B cell (primary cell): Measurements from ENCODE around the gene GPI. TPM values are rescaled to one million over a fixed set of nuclear protein-coding genes. Genes with fewer than 3 reads are reported as not detected.

ENCODE experiments used
- ATAC-seq: fragments of 200-7000 bp; cut with Tn5 transposase; one replicate; pipeline ENCODE4 v1.10.0; 2021; ENCODE audit warnings: low read depth, mild to moderate bottlenecking, moderate number of reproducible peaks, moderate library complexity
- CTCF ChIA-PET: fragments of 350-600 bp; sonication (Branson Sonifier 250); formaldehyde crosslinking; loops from one replicate; lab custom pipeline; 2021; ENCODE audit warnings: antibody characterized with exemption, inconsistent platforms; lab: Charles Lee
- POLR2A ChIA-PET: fragments of 350-600 bp; sonication (Branson Sonifier 250); formaldehyde crosslinking; loops from one replicate; lab custom pipeline; 2021; ENCODE audit warnings: antibody characterized with exemption; lab: Charles Lee
- DNase-seq: peaks from one replicate; pipeline ENCODE4 v3.0.0; 2013
- H2AFZ ChIP-seq: 2 replicates; pipeline ENCODE4 v1.6.1; 2012; ENCODE audit warnings: mild to moderate bottlenecking, low read depth, low read length; ENCODE audit not compliant: insufficient read depth, poor library complexity, severe bottlenecking
- H3K27ac ChIP-seq, 2 donors: 1 replicate in 1 of 2; 2 replicates in 1 of 2; pipeline ENCODE4 v1.5.1; 2012 to 2013; ENCODE audit warnings: low read length in 2 of 2, mild to moderate bottlenecking in 2 of 2, moderate library complexity in 1 of 2
- H3K27me3 ChIP-seq, 4 experiments: fragments of 200-600 bp in 1 of 4; sonication (generic) in 1 of 4; replicated peaks in 1 of 4; 1 replicate in 2 of 4; 2 replicates in 2 of 4; pipeline versions ENCODE4 v1.6.1 to v1.7.0; 2013 to 2016; ENCODE audit warnings: low read length in 3 of 4, mild to moderate bottlenecking in 2 of 4, mixed read lengths in 1 of 4, moderate library complexity in 1 of 4; ENCODE audit not compliant: insufficient read depth in 4 of 4, control insufficient read depth in 3 of 4; ENCODE audit errors: control extremely low read depth in 1 of 4
- H3K36me3 ChIP-seq, 2 experiments: replicated peaks in 1 of 2; 1 replicate in 1 of 2; 2 replicates in 1 of 2; pipeline versions ENCODE4 v1.6.1 to v1.7.1; 2013; ENCODE audit warnings: low read length in 1 of 2; ENCODE audit not compliant: insufficient read depth in 2 of 2, control insufficient read depth in 1 of 2; ENCODE audit errors: control extremely low read depth in 1 of 2, extremely low read depth in 1 of 2
- H3K4me1 ChIP-seq, 2 donors: fragments of 200-600 bp in 1 of 2; sonication (generic) in 1 of 2; 1 replicate in 1 of 2; 2 replicates in 1 of 2; pipeline versions ENCODE4 v1.5.1 to v1.6.1; 2013 to 2017; ENCODE audit warnings: low read length in 2 of 2; ENCODE audit not compliant: control insufficient read depth in 2 of 2, insufficient read depth in 2 of 2
- H3K4me2 ChIP-seq: replicated peaks from 2 replicates; pipeline ENCODE3; 2012; ENCODE audit warnings: mild to moderate bottlenecking, low read depth, low read length; ENCODE audit not compliant: poor library complexity, severe bottlenecking
- H3K4me3 ChIP-seq, 5 experiments: fragments of 200-600 bp in 1 of 5; sonication (generic) in 1 of 5; 1 replicate in 3 of 5; 2 replicates in 2 of 5; pipeline versions ENCODE4 v1.5.1 to v1.7.0; 2011 to 2016; ENCODE audit warnings: low read length in 4 of 5, mild to moderate bottlenecking in 4 of 5, low read depth in 2 of 5, control low read depth in 1 of 5, moderate library complexity in 1 of 5; ENCODE audit not compliant: insufficient read depth in 1 of 5; ENCODE audit errors: control extremely low read depth in 1 of 5, extremely low read depth in 1 of 5
- H3K79me2 ChIP-seq: fragments of 200-600 bp; sonication (generic); one replicate; pipeline ENCODE4 v1.6.0; 2016; ENCODE audit warnings: low read length; ENCODE audit not compliant: control insufficient read depth, insufficient read depth
- H3K9ac ChIP-seq: fragments of 200-600 bp; sonication (generic); 2 replicates; pipeline ENCODE4 v1.6.1; 2017; ENCODE audit warnings: mild to moderate bottlenecking, low read length, moderate library complexity
- H3K9me3 ChIP-seq, 3 donors: one replicate each; pipeline versions ENCODE4 v1.6.1 to v1.7.1; 2013; ENCODE audit warnings: low read length in 2 of 3; ENCODE audit not compliant: control insufficient read depth in 2 of 3, insufficient read depth in 1 of 3; ENCODE audit errors: control extremely low read depth in 1 of 3
- H4K20me1 ChIP-seq: 2 replicates; pipeline ENCODE4 v1.6.0; 2012; ENCODE audit warnings: mild to moderate bottlenecking, low read length; ENCODE audit not compliant: insufficient read depth, control insufficient read depth, poor library complexity, severe bottlenecking
- H3K27ac Mint-ChIP-seq: one replicate; pipeline ENCODE4 v1.8.0; 2021; ENCODE audit warnings: mixed read lengths
- H3K27me3 Mint-ChIP-seq: one replicate; pipeline ENCODE4 v1.8.0; 2021; ENCODE audit warnings: mixed read lengths
- H3K4me1 Mint-ChIP-seq: one replicate; pipeline ENCODE4 v1.8.0; 2021; ENCODE audit warnings: mixed read lengths
- H3K4me3 Mint-ChIP-seq: one replicate; pipeline ENCODE4 v1.8.0; 2021; ENCODE audit warnings: mixed read lengths
- H3K9me3 Mint-ChIP-seq: one replicate; pipeline ENCODE4 v1.8.0; 2022; ENCODE audit warnings: mixed read lengths; ENCODE audit not compliant: insufficient read depth
- EZH2 ChIP-seq: IDR thresholded peaks from 2 replicates; pipeline ENCODE4 v1.6.1; 2012; ENCODE audit warnings: borderline replicate concordance, low read depth, mild to moderate bottlenecking, moderate library complexity, low read length; ENCODE audit not compliant: insufficient read depth, poor library complexity, severe bottlenecking
- WGBS: methylation state at CpG from one replicate; pipeline ENCODE4 v1.1.5; 2013; ENCODE audit warnings: missing lambda C conversion rate; ENCODE audit not compliant: insufficient coverage; 5-methylcytosine and 5-hydroxymethylcytosine counted together
- intact Hi-C: fragments of 100-400 bp; cut with micrococcal nuclease; formaldehyde crosslinking; loops from one replicate; pipeline ENCODE4 v1.10.0; 2022
- polyA plus RNA-seq: library from polyadenylated mRNA; depleted of rRNA; stranded (reverse); fragments of >200 nt; gene quantifications from 2 replicates; pipeline ENCODE4 v1.2.3, GENCODE V29; 2012
- total RNA-seq, 2 donors: library from RNA; stranded (reverse); fragments of 120-200 nt in 1 of 2; gene quantifications; 1 replicate in 1 of 2; 2 replicates in 1 of 2; pipeline versions ENCODE4 v1.2.3 to v1.2.4, GENCODE V29; 2013 to 2022
- TF ChIP-seq, protein P1 (sequence below): fragments of 200-600 bp; IDR thresholded peaks from one replicate; pipeline ENCODE4 v1.8.0; 2022; ENCODE audit warnings: antibody characterized with exemption, mild to moderate bottlenecking

Gene GPI
- total and polyA plus RNA-seq, 2 donors (not counting 1 experiment from before 2014, with no cell fraction given) = 74.5 to 102 TPM

DNA sequence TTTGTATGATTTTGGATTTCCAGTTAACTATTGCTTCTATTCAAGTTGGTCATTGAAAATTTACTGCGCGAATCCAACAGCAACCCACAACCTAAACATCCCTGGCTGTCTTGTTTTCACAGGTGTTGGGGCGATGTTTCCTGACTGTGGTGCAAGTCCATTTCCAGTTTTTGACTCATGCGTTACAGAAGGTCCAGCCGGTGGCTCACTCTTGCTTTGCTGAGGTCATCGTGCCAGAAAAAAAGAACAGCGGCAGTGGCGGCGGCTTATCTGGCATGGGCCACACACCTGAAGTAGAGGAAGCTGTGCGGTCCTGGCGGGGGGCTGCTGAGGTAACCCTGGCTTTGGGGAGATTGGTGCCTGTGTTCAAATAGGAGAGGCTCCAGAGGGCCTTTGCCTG, 45.2 kb upstream of the GPI start:
- H3K79me2 ChIP-seq = peaks cover 43% of the 10 kb centered on the region
- WGBS = 96% methylated on average over 10 of the region's 11 CpGs
- peaks cover 31 to 35% of the 10 kb centered on the region in 2 donors for H3K4me1 ChIP-seq
- peaks cover 37% of the 10 kb centered on the region for H3K4me1 Mint-ChIP-seq
- no peak overlapping the region for H3K27ac Mint-ChIP-seq
- no peak overlapping the region for H3K4me2 ChIP-seq
- H3K27ac ChIP-seq = no peak overlapping the region
- CTCF ChIA-PET = interaction anchor here (1.1 kb wide), 1 partner anchor 58 kb away, joined by 3 read pairs; no protein-coding TSS in a partner anchor
- POLR2A ChIA-PET = interaction anchor here (0.6 kb wide), 1 partner anchor 88 kb away, joined by 5 read pairs; no protein-coding TSS in a partner anchor
- no peak for ATAC-seq
- H3K4me3 Mint-ChIP-seq = no peak overlapping the region
- DNase-seq = no peak
- peaks cover 2% of the 10 kb centered on the region for H3K9me3 Mint-ChIP-seq
- H3K27me3 Mint-ChIP-seq = no peaks in the 10 kb centered on the region
- H4K20me1 ChIP-seq = peaks cover 23% of the 10 kb centered on the region
- no peak overlapping the region for H3K4me3 ChIP-seq
- intact Hi-C loops = loop anchor here (5.0 kb wide), 1 partner anchor 47 kb away; no protein-coding TSS in a partner anchor
- no peaks in the 10 kb centered on the region for H3K27me3 ChIP-seq
- TF ChIP-seq, protein P1, sequence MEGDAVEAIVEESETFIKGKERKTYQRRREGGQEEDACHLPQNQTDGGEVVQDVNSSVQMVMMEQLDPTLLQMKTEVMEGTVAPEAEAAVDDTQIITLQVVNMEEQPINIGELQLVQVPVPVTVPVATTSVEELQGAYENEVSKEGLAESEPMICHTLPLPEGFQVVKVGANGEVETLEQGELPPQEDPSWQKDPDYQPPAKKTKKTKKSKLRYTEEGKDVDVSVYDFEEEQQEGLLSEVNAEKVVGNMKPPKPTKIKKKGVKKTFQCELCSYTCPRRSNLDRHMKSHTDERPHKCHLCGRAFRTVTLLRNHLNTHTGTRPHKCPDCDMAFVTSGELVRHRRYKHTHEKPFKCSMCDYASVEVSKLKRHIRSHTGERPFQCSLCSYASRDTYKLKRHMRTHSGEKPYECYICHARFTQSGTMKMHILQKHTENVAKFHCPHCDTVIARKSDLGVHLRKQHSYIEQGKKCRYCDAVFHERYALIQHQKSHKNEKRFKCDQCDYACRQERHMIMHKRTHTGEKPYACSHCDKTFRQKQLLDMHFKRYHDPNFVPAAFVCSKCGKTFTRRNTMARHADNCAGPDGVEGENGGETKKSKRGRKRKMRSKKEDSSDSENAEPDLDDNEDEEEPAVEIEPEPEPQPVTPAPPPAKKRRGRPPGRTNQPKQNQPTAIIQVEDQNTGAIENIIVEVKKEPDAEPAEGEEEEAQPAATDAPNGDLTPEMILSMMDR = no peak
- TF ChIP-seq EZH2 = no peak
- no peak overlapping the region for H3K9ac ChIP-seq
- peaks cover 8 to 29% of the 10 kb centered on the region in 2 experiments for H3K36me3 ChIP-seq
- H3K9me3 ChIP-seq = no peaks in the 10 kb centered on the region
- no peak overlapping the region for H2AFZ ChIP-seq

DNA sequence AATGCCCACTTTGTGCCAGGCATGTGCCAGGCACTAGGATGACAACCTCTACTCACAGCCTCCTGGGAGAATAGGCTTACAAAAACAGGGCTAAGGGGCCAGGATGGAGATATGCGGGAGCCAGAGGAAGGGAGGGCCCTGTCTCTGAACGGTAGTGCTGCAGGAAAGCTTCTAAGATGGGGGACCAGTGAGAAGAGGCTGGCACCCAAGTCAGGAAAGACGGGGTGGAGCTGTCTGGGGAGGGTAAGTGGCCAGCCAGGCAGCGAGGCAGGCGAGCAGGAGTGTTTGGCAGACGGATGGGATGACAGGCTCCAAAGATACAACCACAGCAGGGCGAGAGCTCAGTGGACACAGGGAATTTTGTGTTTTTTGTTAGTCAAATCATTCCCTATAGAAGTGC, 44.7 kb upstream of the GPI start:
- Histone ChIP-seq H2AFZ (no peak overlapping the region), H3K4me3 (no peak overlapping the region), H3K79me2 (peaks cover 43% of the 10 kb centered on the region), H3K27ac (no peak overlapping the region), H3K36me3 (peaks cover 9 to 34% of the 10 kb centered on the region in 2 experiments), H3K27me3 (no peaks in the 10 kb centered on the region), H3K9me3 (no peaks in the 10 kb centered on the region), H3K4me1 (peaks cover 26 to 30% of the 10 kb centered on the region in 2 donors), H4K20me1 (peaks cover 23% of the 10 kb centered on the region), H3K9ac (no peak overlapping the region), H3K4me2 (no peak overlapping the region)
- no peaks in the 10 kb centered on the region for H3K27me3 Mint-ChIP-seq
- ChIA-PET POLR2A (no interaction called here), CTCF (interaction anchor here (1.0 kb wide), 1 partner anchor 99 kb away, joined by 3 read pairs; no protein-coding TSS in a partner anchor)
- WGBS = 96% methylated on average over 6 of the region's 7 CpGs
- H3K4me1 Mint-ChIP-seq = peaks cover 32% of the 10 kb centered on the region
- no peak for DNase-seq
- TF ChIP-seq EZH2 = no peak
- TF ChIP-seq, protein P1 = no peak
- intact Hi-C loops = no loop called here
- no peaks in the 10 kb centered on the region for H3K9me3 Mint-ChIP-seq
- no peak for ATAC-seq
- H3K4me3 Mint-ChIP-seq = no peak overlapping the region
- peak overlapping the region; percentile 10 for H3K27ac Mint-ChIP-seq
